ENCODE measurements around the gene IL2RG.

Gene IL2RG

GRCh38 chrX:71096760-71097032 is 14.7 kb downstream of the IL2RG start:
- H3K9me3 ChIP-seq (ENCODE audit: low read length): no peaks in the 10 kb centered on the region
- H3K4me1 ChIP-seq (ENCODE audit: insufficient read depth, low read length, severe bottlenecking): peaks cover 16% of the 10 kb centered on the region
- no peaks in the 10 kb centered on the region for H3K79me2 ChIP-seq (ENCODE audit: insufficient read depth, low read length)
- peak overlapping the region; percentile 72 for H3K4me2 ChIP-seq (ENCODE audit: low read length)
- no peak overlapping the region for H3K27ac ChIP-seq (ENCODE audit: low read depth, low read length, poor library complexity, severe bottlenecking)
- TF ChIP-seq EZH2 (IDR thresholded peaks at IDR 0.05; ENCODE audit: borderline replicate concordance, low read length): no peak
- H3K36me3 ChIP-seq (ENCODE audit: insufficient read depth, low read length): no peaks in the 10 kb centered on the region
- H3K4me3 ChIP-seq (ENCODE audit: low read depth, low read length, poor library complexity, severe bottlenecking): peak overlapping the region; percentile 69
- H2AFZ ChIP-seq (ENCODE audit: low read length): no peak overlapping the region
- H3K27me3 ChIP-seq (ENCODE audit: insufficient read depth, low read length): no peaks in the 10 kb centered on the region
- no peaks in the 10 kb centered on the region for H3F3A ChIP-seq (ENCODE audit: insufficient read depth, low read length)
- no peaks in the 10 kb centered on the region for H3K9me2 ChIP-seq (ENCODE audit: low read depth, low read length)
- peak overlapping the region; percentile 67; the same call in 1 of the 2 replicates for H3K9ac ChIP-seq (ENCODE audit: low read length)
- H4K20me1 ChIP-seq (ENCODE audit: insufficient read depth, low read length): no peaks in the 10 kb centered on the region

GRCh38 chrX:71095981-71096759 is 15.2 kb downstream of the IL2RG start:
- Histone ChIP-seq H2AFZ (ENCODE audit: low read length) (no peak overlapping the region), H3K9me2 (ENCODE audit: low read depth, low read length) (no peaks in the 10 kb centered on the region), H3K27me3 (ENCODE audit: insufficient read depth, low read length) (no peaks in the 10 kb centered on the region), H3K4me3 (ENCODE audit: low read depth, low read length, poor library complexity, severe bottlenecking) (peak overlapping the region; percentile 69), H3K36me3 (ENCODE audit: insufficient read depth, low read length) (no peaks in the 10 kb centered on the region), H3K9me3 (ENCODE audit: low read length) (no peaks in the 10 kb centered on the region), H3K9ac (ENCODE audit: low read length) (peak overlapping the region; percentile 67; the same call in 1 of the 2 replicates), H4K20me1 (ENCODE audit: insufficient read depth, low read length) (no peaks in the 10 kb centered on the region), H3K79me2 (ENCODE audit: insufficient read depth, low read length) (no peaks in the 10 kb centered on the region), H3K4me1 (ENCODE audit: insufficient read depth, low read length, severe bottlenecking) (peaks cover 16% of the 10 kb centered on the region), H3K27ac (ENCODE audit: low read depth, low read length, poor library complexity, severe bottlenecking) (no peak overlapping the region), H3F3A (ENCODE audit: insufficient read depth, low read length) (no peaks in the 10 kb centered on the region), H3K4me2 (ENCODE audit: low read length) (peak overlapping the region; percentile 72)
- TF ChIP-seq EZH2 (IDR thresholded peaks at IDR 0.05; ENCODE audit: borderline replicate concordance, low read length) (no peak), CTCF (IDR thresholded peaks at IDR 0.05; ENCODE audit: low read length) (no peak)

GRCh38 chrX:71095555-71095980 is 15.8 kb downstream of the IL2RG start, which contains the start of gene FOXO4:
FOXO4 (plus strand) TSS chrX:71095851; CDS start chrX:71096529, 678 bp downstream.
- Histone ChIP-seq H3K9ac (ENCODE audit: low read length) (peak within 1 kb of the TSS; percentile 67), H4K20me1 (ENCODE audit: insufficient read depth, low read length) (no peaks in the 10 kb centered on the region), H3K27me3 (ENCODE audit: insufficient read depth, low read length) (no peaks in the 10 kb centered on the region), H2AFZ (ENCODE audit: low read length) (no peak within 1 kb of the TSS), H3F3A (ENCODE audit: insufficient read depth, low read length) (no peaks in the 10 kb centered on the region), H3K4me3 (ENCODE audit: low read depth, low read length, poor library complexity, severe bottlenecking) (peak within 1 kb of the TSS; percentile 69), H3K27ac (ENCODE audit: low read depth, low read length, poor library complexity, severe bottlenecking) (no peak within 1 kb of the TSS), H3K4me2 (ENCODE audit: low read length) (peak within 1 kb of the TSS; percentile 72), H3K79me2 (ENCODE audit: insufficient read depth, low read length) (no peaks in the 10 kb centered on the region), H3K9me2 (ENCODE audit: low read depth, low read length) (no peaks in the 10 kb centered on the region), H3K9me3 (ENCODE audit: low read length) (no peaks in the 10 kb centered on the region), H3K36me3 (ENCODE audit: insufficient read depth, low read length) (no peaks in the 10 kb centered on the region), H3K4me1 (ENCODE audit: insufficient read depth, low read length, severe bottlenecking) (peaks cover 16% of the 10 kb centered on the region)
- TF ChIP-seq EZH2 (IDR thresholded peaks at IDR 0.05; ENCODE audit: borderline replicate concordance, low read length) (no peak), CTCF (IDR thresholded peaks at IDR 0.05; ENCODE audit: low read length) (no peak)

- Histone ChIP-seq H3K79me2 (ENCODE audit: insufficient read depth, low read length) (no peaks in the 10 kb centered on the region), H3K4me2 (ENCODE audit: low read length) (peak overlapping the region; percentile 72), H3K27ac (ENCODE audit: low read depth, low read length, poor library complexity, severe bottlenecking) (no peak overlapping the region), H4K20me1 (ENCODE audit: insufficient read depth, low read length) (no peaks in the 10 kb centered on the region), H3K9me3 (ENCODE audit: low read length) (no peaks in the 10 kb centered on the region), H3K36me3 (ENCODE audit: insufficient read depth, low read length) (no peaks in the 10 kb centered on the region), H3K4me1 (ENCODE audit: insufficient read depth, low read length, severe bottlenecking) (peaks cover 16% of the 10 kb centered on the region), H3K27me3 (ENCODE audit: insufficient read depth, low read length) (no peaks in the 10 kb centered on the region), H2AFZ (ENCODE audit: low read length) (no peak overlapping the region), H3K9me2 (ENCODE audit: low read depth, low read length) (no peaks in the 10 kb centered on the region), H3F3A (ENCODE audit: insufficient read depth, low read length) (no peaks in the 10 kb centered on the region), H3K4me3 (ENCODE audit: low read depth, low read length, poor library complexity, severe bottlenecking) (peak overlapping the region; percentile 69), H3K9ac (ENCODE audit: low read length) (peak overlapping the region; percentile 67)
- no peak for TF ChIP-seq EZH2 (IDR thresholded peaks at IDR 0.05; ENCODE audit: borderline replicate concordance, low read length)
- TF ChIP-seq CTCF (IDR thresholded peaks at IDR 0.05; ENCODE audit: low read length): no peak
These were observed 16.3 kb downstream of the IL2RG start for GRCh38 chrX:71095033-71095432.
